ENCODE results near the gene C17orf58.
"Not testable (repeated sequence)": the region's sequence is repeated elsewhere in the genome, so short reads cannot be mapped to it uniquely, and the experiment has no call there.

The C17orf58 gene

DNA sequence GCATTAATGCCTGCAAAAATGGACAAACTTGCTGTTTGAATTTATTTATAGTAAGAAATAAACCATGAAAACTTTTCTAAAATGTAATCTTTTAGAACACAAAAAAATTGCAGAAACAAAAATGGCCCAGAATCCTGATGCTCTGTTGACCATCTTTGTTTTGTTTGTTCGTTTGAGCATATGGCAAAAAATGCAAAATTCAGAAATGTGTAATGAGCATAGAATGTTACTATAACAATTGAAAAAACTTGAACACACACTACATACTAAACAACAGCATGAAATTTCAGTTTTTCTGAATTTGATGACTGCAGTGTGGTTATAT lies 38.1 kb upstream of the C17orf58 start:
- Histone ChIP-seq H3K9me3 (ENCODE audit: control insufficient read depth, low read length) (no peaks in the 10 kb centered on the region), H3K9ac (no peak overlapping the region), H3K27me3 (ENCODE audit: control insufficient read depth, insufficient read depth, low read length) (no peaks in the 10 kb centered on the region), H3K79me2 (no peaks in the 10 kb centered on the region), H3K4me3 (ENCODE audit: low read depth, low read length) (no peak overlapping the region), H3K4me2 (ENCODE audit: low read length) (peak overlapping the region; percentile 50), H3K27ac (no peak overlapping the region), H3K36me3 (ENCODE audit: control insufficient read depth, insufficient read depth, low read length) (no peaks in the 10 kb centered on the region), H2AFZ (peak overlapping the region; percentile 55), H3K4me1 (no peaks in the 10 kb centered on the region)
- TF ChIP-seq, protein P1, sequence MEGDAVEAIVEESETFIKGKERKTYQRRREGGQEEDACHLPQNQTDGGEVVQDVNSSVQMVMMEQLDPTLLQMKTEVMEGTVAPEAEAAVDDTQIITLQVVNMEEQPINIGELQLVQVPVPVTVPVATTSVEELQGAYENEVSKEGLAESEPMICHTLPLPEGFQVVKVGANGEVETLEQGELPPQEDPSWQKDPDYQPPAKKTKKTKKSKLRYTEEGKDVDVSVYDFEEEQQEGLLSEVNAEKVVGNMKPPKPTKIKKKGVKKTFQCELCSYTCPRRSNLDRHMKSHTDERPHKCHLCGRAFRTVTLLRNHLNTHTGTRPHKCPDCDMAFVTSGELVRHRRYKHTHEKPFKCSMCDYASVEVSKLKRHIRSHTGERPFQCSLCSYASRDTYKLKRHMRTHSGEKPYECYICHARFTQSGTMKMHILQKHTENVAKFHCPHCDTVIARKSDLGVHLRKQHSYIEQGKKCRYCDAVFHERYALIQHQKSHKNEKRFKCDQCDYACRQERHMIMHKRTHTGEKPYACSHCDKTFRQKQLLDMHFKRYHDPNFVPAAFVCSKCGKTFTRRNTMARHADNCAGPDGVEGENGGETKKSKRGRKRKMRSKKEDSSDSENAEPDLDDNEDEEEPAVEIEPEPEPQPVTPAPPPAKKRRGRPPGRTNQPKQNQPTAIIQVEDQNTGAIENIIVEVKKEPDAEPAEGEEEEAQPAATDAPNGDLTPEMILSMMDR (IDR thresholded peaks at IDR 0.05): no peak

DNA sequence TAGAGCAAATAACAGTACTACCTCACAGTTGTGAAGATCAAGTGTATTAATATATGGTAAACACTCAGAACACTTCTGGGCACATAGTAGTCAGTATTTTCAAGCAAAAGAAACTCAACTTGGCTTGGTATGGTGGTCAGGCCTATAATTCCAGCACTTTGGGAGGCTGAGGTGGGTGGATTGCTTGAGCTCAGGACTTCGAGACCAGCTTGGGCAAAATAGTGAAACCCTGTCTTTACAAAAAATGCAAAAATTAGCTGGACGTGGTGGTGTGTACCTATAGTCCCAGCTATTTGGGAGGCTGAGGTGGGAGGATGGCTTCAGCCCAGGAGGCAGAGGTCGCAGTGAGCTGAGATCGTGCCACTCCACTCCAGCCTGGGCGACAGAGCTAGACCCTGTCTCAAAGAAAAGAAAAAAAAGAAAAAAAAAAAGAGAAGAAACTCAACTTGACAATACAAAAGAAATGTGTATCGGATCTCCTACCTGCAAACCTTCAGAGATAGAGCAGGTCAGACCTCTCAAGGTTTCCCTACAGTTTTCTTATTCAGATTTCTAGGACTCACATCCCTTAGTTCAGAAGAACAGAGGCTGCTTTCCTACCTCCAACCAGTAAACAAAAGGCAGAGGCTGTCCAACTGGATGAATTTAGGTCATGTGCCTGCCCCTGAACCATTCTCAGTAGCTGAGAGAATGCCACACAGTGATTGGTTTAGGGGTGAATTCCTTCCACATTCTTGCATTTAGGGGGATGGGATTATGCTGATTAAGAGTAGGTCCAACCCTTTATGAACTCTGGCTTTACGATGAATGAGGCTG lies 37.6 kb upstream of the C17orf58 start:
- H3K9me3 ChIP-seq (ENCODE audit: control insufficient read depth, low read length): no peaks in the 10 kb centered on the region
- H3K27ac ChIP-seq: no peak overlapping the region
- no peaks in the 10 kb centered on the region for H3K27me3 ChIP-seq (ENCODE audit: control insufficient read depth, insufficient read depth, low read length)

DNA sequence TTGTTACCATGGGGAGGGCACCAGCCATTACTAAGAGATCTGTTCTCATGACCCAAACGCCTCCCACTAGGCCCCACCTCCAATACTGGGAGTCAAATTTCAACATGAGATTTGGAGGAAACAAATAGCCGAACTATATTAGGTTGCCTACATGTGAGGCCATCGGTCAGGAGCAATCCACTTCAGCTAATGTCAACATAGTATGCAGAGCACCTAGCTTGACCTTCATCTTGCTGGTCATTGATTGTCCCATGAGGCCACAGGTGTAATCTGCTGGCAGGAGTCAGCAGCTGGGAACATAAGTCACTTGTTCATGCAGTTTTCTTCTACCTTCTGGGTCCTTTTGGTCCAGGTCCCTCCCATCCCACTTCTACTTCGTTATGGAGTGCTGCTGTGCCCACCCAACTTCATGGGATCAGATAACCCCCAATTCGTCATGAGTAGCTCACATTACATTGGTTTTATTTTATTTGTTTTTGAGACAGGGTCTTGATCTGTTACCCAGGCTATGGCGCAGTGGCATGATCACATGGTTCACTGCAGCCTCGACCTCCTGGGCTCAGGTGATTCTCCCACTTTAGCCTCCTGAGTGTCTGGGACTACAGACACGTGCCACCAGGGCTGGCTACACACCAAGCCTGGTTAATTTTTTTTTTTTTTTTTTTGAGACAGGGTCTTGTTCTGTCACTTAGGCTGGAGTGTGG lies 33.4 kb upstream of the C17orf58 start:
- H3K27me3 ChIP-seq (ENCODE audit: control insufficient read depth, insufficient read depth, low read length): no peaks in the 10 kb centered on the region
- H3K9me3 ChIP-seq (ENCODE audit: control insufficient read depth, low read length): no peaks in the 10 kb centered on the region
- H3K9ac ChIP-seq: no peak overlapping the region
- H3K4me3 ChIP-seq (ENCODE audit: low read depth, low read length): no peak overlapping the region
- no peak overlapping the region for H3K27ac ChIP-seq
- H3K4me2 ChIP-seq (ENCODE audit: low read length): no peak overlapping the region
- no peak overlapping the region for H2AFZ ChIP-seq
- TF ChIP-seq, protein P1 (IDR thresholded peaks at IDR 0.05): no peak
- H3K36me3 ChIP-seq (ENCODE audit: control insufficient read depth, insufficient read depth, low read length): no peaks in the 10 kb centered on the region
- H3K4me1 ChIP-seq: no peaks in the 10 kb centered on the region
- no peaks in the 10 kb centered on the region for H3K79me2 ChIP-seq

More for the DNA sequence above, 37.6 kb upstream of the C17orf58 start:
- Histone ChIP-seq H2AFZ (peak overlapping the region; percentile 55), H3K9ac (no peak overlapping the region), H3K4me1 (no peaks in the 10 kb centered on the region), H3K79me2 (no peaks in the 10 kb centered on the region), H3K4me3 (ENCODE audit: low read depth, low read length) (no peak overlapping the region), H3K4me2 (ENCODE audit: low read length) (no peak overlapping the region), H3K36me3 (ENCODE audit: control insufficient read depth, insufficient read depth, low read length) (no peaks in the 10 kb centered on the region)
- TF ChIP-seq, protein P1 (IDR thresholded peaks at IDR 0.05): no peak

DNA sequence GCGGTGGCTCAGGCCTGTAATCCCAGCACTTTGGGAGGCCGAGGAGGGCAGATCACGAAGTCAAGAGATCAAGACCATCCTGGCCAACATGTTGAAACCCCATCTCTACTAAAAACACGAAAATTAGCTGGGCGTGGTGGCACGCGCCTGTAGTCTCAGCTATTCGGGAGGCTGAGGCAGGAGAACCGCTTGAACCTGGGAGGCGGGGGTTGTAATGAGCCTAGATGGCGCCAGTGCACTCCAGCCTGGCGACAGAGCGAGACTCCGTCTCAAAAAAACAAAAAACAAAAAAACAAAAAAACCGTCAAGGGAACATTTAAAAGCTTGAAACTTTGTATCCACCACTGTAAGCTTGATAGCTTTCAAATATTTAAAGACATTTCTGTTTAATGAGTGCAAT lies 26.3 kb upstream of the C17orf58 start:
- H3K27me3 ChIP-seq (ENCODE audit: control insufficient read depth, insufficient read depth, low read length); H3K9ac ChIP-seq; H3K9me3 ChIP-seq (ENCODE audit: control insufficient read depth, low read length); H2AFZ ChIP-seq; H3K4me2 ChIP-seq (ENCODE audit: low read length); H3K79me2 ChIP-seq; H3K36me3 ChIP-seq (ENCODE audit: control insufficient read depth, insufficient read depth, low read length); H3K4me1 ChIP-seq; H3K27ac ChIP-seq; H3K4me3 ChIP-seq (ENCODE audit: low read depth, low read length): not testable (repeated sequence)

DNA sequence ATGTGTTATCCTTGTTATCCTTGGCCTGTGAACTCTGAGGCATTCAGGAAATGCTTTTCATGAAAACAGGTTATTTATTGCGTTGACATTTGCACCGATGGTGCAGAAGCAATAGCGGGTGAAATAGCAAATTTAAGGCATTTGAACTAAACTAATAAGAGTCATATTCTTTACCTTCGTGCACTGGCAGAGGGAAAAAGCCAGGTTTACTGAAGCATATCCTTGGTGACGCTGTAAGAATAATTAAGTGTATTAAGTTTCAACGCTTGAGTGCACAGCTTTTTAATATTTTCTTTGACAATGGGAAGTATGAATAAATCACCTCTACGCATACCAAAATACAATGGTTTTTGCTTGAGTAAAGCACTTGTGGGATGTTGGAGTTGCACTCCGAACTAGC lies 25.7 kb upstream of the C17orf58 start:
- Histone ChIP-seq H3K27ac (no peak overlapping the region), H3K4me2 (ENCODE audit: low read length) (no peak overlapping the region), H3K4me3 (ENCODE audit: low read depth, low read length) (no peak overlapping the region), H3K9ac (no peak overlapping the region), H3K27me3 (ENCODE audit: control insufficient read depth, insufficient read depth, low read length) (no peaks in the 10 kb centered on the region), H3K79me2 (no peaks in the 10 kb centered on the region), H3K4me1 (peaks cover 4% of the 10 kb centered on the region), H3K36me3 (ENCODE audit: control insufficient read depth, insufficient read depth, low read length) (no peaks in the 10 kb centered on the region), H2AFZ (no peak overlapping the region), H3K9me3 (ENCODE audit: control insufficient read depth, low read length) (no peaks in the 10 kb centered on the region)
- TF ChIP-seq, protein P1 (IDR thresholded peaks at IDR 0.05): no peak

DNA sequence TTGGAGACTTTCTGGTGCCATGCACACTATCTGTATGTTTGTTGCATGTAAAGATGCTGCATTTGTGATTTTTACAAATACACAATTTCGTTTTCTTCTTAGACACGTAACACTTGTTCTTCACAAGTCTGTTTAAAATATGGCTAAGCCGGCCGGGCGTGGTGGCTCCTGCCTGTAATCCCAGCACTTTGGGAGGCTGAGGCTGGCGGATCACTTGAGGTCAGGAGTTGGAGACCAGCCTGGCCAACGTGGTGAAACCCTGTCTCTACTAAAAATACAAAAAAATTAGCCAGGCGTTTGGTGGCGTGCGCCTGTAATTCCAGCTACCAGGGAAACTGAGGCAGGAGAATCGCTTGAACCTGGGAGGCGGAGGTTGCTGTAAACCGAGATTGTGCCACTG lies 24.5 kb upstream of the C17orf58 start:
- Histone ChIP-seq H3K4me3 (ENCODE audit: low read depth, low read length) (peak overlapping the region; percentile 87), H3K4me2 (ENCODE audit: low read length) (peak overlapping the region; percentile 98), H3K27ac (peak overlapping the region; percentile 87), H2AFZ (peak overlapping the region; percentile 99)
- not testable (repeated sequence) for H3K79me2 ChIP-seq; H3K9me3 ChIP-seq (ENCODE audit: control insufficient read depth, low read length); H3K4me1 ChIP-seq; H3K27me3 ChIP-seq (ENCODE audit: control insufficient read depth, insufficient read depth, low read length); H3K9ac ChIP-seq; H3K36me3 ChIP-seq (ENCODE audit: control insufficient read depth, insufficient read depth, low read length)
